ENCODE data around the gene CUL4A.

CUL4A gene

GRCh38 chr13:113179374-113180230 is 29.8 kb upstream of the CUL4A start:
- in situ Hi-C loops (cut with MboI; ENCODE audit: low sequenced_read_pairs) = no loop called here

- in situ Hi-C loops (cut with MboI; ENCODE audit: low sequenced_read_pairs) = no loop called here
Measured at GRCh38 chr13:113182046-113182445, 27.4 kb upstream of the CUL4A start.

DNA sequence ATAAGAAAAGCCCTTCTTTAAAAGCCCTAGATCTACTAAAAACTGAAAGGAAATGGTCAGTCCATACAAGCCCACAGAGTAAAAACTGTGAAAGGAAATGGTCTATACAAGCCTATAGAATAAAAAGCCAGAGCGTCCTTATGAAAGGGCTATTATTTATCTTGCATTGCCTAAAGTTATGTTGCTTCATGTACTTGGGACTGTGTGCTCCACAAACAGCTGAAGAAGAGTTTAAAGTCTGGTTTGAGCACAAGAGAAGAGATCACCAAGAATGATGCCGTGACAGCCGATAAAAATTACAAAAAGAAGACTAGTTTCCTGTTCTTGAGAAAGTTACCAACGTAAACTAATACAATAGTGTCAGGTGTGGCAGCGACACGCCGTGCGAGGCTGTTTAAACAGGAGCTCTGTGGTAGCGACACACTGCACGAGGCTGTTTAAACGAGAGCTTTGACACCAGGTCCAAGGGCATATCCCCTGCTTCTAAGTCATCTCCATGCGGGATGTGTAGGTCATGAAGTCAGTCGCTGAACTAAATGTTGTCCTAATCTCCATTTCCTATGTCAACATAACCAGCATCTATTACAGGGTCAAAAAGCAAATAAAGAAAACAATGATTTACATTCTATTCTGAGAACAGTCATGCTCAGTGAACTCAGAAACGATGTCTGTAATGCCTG is 25.8 kb upstream of the CUL4A start:
- in situ Hi-C loops (cut with MboI; ENCODE audit: low sequenced_read_pairs) = no loop called here

DNA sequence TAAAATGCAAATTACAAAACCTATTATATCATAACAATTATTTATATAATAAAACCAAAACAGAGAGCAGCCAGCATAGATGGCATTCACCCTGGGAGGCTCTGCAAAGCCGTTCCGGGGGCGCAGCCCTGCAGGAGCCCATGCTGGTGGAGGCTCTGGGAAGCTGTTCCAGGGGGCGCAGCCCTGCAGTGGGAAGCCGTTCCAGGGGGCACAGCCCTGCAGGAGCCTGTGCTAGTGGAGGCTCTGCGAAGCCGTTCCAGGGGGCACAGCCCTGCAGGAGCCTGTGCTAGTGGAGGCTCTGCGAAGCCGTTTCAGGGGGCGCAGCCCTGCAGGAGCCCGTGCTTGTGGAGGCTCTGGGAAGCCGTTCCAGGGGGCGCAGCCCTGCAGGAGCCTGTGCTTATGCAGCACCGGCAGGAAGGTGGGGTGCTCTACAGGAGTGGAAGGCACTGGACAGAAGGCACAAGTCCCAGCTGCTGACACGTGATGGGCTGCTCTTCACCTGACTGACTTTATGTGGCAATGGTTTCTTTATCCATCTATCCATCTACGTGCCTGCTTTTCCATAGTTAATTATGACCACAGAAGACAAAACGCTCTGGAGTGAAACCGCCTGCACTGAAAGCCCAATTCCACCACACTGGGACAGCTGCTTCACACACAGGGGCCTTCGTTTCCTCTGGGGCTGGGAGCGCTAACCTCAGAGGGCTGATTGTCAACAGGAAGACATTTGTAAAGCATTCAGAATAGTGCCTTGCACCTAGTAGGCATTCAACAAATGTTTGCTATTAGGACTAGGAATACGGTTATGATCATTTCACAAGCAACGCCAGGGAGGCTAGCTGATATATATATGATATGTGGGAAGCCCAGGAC is 24.6 kb upstream of the CUL4A start:
- in situ Hi-C loops (cut with MboI; ENCODE audit: low sequenced_read_pairs) = no loop called here

DNA sequence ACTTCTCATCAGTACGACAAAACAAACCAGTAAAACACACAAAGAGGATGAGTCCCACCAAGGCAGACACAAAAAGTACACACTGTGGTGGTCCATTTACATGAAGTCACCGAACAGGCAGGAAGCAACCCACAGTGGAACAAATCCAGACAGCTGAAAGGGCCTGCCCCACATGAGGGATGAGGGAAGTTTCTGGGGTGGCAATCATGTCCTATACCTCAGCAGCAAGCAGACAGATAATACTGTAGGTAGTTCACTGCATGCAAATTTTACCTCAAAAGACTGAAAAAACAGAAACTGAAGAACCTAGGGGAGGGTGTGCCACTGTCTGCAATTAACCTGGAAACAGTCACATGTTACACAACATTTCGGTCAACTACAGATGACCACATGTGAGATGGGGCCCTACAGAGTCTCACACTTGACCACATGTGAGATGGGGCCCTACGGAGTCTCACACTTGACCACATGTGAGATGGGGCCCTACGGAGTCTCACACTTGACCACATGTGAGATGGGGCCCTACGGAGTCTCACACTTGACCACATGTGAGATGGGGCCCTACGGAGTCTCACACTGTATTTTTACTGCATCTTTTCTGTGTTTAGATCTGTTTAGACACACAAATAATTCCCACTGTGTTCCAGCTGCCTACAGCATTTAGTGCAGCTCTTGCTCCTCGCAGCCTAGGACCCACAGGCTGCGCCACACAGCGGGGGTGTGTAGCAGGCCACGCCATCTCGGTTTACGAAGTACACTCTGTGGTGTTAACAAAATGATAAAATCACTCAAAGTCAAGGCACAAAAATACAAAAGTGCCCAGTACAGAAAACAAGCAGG is 23.1 kb upstream of the CUL4A start:
- in situ Hi-C loops (cut with MboI; ENCODE audit: low sequenced_read_pairs) = no loop called here

- in situ Hi-C loops (cut with MboI; ENCODE audit: low sequenced_read_pairs) = no loop called here
Measured at GRCh38 chr13:113187263-113187669, 22.1 kb upstream of the CUL4A start.

DNA sequence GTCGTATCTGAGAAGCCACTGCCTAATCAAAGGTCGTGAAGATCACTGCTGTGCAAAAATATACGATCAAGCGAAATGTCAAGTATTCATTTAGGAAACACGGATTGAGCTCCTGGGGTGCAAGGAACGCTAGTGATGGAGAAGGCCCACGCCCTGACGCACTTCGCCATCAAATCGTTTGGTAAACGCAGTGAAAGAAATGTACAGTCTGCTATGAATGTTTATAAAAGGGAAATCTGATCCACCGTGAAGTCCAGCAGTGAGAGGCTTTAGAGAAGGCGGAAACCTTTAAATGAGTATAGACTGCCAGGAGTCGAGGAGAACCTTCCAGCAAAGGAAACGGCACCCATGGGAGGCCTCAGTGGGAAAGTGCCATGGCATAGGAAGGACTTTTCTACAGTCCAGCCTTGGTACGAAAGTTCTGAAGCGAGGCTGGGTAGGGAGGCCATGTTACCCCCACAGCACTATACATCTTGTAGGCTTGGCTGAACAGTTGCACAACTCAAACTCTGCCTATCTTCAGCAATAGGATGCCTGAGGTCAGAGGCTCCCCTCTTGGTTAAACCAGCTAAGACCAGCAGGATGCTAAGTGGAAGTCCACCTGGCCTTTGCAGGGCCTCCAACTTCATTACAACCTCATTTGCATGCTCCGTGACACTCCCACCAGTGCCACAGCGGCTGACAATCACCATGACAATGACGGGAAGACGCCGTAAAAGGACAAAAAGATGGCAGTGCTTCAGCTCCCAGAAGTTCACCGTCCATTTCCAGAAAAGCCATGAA is 21.3 kb upstream of the CUL4A start:
- in situ Hi-C loops (cut with MboI; ENCODE audit: low sequenced_read_pairs) = no loop called here

GRCh38 chr13:113190181-113190580 is 19.2 kb upstream of the CUL4A start:
- in situ Hi-C loops (cut with MboI; ENCODE audit: low sequenced_read_pairs) = no loop called here

GRCh38 chr13:113192279-113192678 is 17.1 kb upstream of the CUL4A start:
- in situ Hi-C loops (cut with MboI; ENCODE audit: low sequenced_read_pairs) = no loop called here

DNA sequence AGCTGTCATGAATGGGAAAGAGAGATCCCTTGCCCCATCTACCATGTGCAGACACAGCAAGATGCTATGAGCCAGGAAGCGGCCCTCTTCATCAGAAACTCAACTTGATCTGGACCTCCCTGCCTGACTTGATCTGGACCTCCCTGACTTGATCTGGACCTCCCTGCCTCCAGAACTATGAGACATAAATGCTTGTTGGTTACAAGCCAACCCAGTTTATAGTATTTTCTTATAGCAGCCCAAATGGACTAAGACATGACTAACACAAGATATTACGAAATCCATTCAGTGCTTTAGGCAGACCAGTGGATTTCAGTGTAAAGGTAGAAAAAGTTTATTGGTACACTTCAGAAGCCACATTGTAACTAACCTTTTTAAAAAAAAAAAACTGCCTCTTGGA is 16.5 kb upstream of the CUL4A start:
- in situ Hi-C loops (cut with MboI; ENCODE audit: low sequenced_read_pairs) = no loop called here

DNA sequence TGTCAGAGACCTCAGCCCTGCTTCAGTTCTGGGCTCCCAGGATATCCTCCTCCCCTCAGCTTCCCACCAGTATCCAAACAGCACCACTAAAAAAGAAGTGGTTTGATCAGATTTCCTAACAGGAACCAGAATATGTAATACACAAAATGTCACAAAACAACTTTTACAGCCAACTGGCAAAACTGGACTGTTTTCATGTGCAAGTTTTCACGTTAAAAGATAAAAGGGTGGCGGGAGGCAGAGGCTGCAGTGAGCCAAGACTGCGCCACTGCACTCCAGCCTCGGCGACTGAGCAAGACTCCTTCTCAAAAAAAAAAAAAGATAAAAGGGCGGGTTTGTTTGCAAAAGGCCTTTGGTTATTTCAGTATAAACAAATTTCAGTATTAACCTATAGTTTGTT is 14.1 kb upstream of the CUL4A start:
- in situ Hi-C loops (cut with MboI; ENCODE audit: low sequenced_read_pairs) = no loop called here

GRCh38 chr13:113196970-113197737 is 12.3 kb upstream of the CUL4A start:
- in situ Hi-C loops (cut with MboI; ENCODE audit: low sequenced_read_pairs) = no loop called here

DNA sequence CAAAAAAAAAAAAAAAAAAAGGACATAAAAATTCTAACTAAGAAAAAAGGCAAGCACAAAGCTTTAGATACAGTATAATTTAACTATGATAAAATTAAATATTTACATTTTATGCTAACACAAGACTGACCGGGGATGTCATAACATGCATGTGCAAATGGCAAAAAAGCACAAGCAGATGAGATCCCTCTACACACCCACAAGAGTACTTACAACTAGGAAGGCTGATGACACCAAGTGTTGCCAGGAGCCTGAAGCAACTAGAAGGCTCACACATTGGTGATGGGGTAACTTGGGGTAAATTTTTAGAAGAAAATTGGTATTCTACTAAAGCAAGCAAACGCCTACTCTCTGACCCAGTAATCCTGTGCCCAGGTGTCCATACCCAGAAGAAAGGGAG is 7.6 kb upstream of the CUL4A start:
- in situ Hi-C loops (cut with MboI; ENCODE audit: low sequenced_read_pairs) = no loop called here

- in situ Hi-C loops (cut with MboI; ENCODE audit: low sequenced_read_pairs) = no loop called here
Measured at GRCh38 chr13:113202912-113203311, 6.5 kb upstream of the CUL4A start.

GRCh38 chr13:113203507-113204377 is 5.7 kb upstream of the CUL4A start:
- in situ Hi-C loops (cut with MboI; ENCODE audit: low sequenced_read_pairs) = no loop called here

DNA sequence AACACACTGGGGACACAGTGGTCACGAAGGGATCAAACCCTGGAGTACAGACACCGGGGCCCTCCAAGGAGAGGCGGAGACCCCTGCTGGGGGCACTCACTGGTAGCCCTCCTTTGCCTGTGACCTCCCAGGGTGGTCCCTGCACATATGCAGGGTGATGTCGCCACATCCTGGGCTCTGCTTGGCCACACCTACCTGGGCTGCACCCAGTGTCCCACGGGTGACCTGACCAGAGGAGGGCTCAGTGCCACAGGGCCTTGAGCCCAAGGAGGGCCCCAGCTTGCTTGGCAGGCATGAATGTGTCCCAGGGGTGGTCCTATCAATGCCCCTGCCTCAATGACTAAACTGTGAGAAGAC is 5.1 kb upstream of the CUL4A start:
- in situ Hi-C loops (cut with MboI; ENCODE audit: low sequenced_read_pairs) = no loop called here

GRCh38 chr13:113205428-113205931 is 3.9 kb upstream of the CUL4A start:
- in situ Hi-C loops (cut with MboI; ENCODE audit: low sequenced_read_pairs) = no loop called here

DNA sequence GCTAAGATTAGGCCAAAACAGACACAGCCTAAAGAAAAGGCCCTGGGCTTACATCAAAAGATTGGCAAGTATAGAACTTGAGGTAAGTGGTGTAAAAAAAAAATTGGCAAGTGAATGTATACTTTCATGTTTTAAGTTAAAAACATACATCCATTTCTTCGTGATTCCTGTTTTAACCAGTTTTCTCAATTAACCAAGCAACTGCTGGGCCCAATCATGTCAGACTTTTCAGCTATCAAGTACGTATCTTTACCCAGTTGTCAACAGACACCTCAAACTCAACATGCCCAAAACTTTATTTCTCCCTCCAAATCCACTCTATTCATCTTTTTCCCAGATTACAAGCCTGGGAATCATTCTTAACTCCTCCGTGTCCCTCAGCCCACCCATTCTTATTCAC is 2.0 kb upstream of the CUL4A start:
- in situ Hi-C loops (cut with MboI; ENCODE audit: low sequenced_read_pairs) = no loop called here
